ENCODE measurements around the gene RALGPS2.

Gene RALGPS2

DNA sequence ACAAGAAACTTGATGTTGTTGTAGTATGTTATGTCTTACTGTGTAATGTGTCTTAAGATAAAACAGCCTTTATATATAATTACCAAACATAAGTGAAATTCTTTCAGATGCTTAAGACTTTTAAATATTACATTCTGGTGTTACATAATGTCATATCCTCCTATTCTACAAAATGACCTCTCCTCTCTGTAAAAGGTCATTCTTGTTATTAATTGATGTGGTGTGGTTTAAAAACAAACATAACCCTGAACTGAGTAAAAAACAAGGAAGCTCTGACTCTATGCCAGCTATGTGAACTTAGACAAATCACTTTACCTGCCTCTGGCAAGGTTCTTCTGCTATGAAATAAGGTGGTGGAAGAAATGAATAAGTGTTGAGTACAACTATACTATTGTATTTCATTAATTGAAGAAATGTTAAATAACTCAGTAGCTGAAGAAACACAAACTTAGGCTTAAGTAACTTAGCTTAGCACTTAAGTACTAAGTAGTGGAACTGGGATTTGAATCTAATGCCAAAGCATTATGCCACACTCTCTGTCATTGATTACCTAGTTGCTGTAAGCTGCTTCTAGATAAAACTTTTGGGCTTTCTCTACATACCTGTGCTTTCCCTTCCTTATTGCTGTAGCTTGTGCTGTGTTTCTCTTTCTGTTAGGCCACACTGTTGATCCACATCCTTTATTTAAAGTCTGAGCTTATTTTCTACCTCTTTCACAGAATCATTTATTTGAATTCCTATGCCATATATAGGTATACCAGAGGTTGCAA lies 146.7 kb downstream of the RALGPS2 start:
- no peak overlapping the region for H3K9ac ChIP-seq (ENCODE audit: low read length)
- no peak for TF ChIP-seq EZH2phosphoT487 (conservative IDR thresholded peaks at IDR 0.05; ENCODE audit: low read length)
- TF ChIP-seq, protein P1, sequence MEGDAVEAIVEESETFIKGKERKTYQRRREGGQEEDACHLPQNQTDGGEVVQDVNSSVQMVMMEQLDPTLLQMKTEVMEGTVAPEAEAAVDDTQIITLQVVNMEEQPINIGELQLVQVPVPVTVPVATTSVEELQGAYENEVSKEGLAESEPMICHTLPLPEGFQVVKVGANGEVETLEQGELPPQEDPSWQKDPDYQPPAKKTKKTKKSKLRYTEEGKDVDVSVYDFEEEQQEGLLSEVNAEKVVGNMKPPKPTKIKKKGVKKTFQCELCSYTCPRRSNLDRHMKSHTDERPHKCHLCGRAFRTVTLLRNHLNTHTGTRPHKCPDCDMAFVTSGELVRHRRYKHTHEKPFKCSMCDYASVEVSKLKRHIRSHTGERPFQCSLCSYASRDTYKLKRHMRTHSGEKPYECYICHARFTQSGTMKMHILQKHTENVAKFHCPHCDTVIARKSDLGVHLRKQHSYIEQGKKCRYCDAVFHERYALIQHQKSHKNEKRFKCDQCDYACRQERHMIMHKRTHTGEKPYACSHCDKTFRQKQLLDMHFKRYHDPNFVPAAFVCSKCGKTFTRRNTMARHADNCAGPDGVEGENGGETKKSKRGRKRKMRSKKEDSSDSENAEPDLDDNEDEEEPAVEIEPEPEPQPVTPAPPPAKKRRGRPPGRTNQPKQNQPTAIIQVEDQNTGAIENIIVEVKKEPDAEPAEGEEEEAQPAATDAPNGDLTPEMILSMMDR (IDR thresholded peaks at IDR 0.05; ENCODE audit: insufficient read depth, low read length, poor library complexity, severe bottlenecking), result no peak

DNA sequence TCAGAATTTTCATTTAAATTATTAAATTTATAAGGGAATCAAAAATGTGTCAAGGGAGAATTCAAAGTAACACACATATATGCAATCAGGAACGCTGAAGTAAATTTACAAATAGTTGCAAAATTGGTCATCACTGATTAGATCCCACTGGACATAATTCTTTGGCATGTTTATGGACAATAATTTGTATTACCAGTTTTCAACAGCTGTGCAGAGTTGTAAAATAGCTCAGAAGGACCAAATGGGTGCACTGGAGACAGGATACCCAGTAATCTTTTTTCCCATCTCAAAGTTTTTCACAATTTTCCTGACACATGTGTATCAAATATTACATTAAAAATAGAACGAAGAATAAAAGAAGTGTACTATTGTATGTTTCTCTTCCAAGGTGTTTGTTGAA lies 149.9 kb downstream of the RALGPS2 start:
- Histone ChIP-seq H3K4me2 (ENCODE audit: low read depth, low read length, poor library complexity, severe bottlenecking) (no peak overlapping the region), H4K20me1 (ENCODE audit: low read depth, low read length) (no peaks in the 10 kb centered on the region), H3K36me3 (ENCODE audit: low read length) (peaks cover 30% of the 10 kb centered on the region), H3K79me2 (ENCODE audit: insufficient read depth, low read length) (no peaks in the 10 kb centered on the region), H3K27ac (ENCODE audit: low read depth, low read length) (no peak overlapping the region), H2AFZ (ENCODE audit: low read depth, low read length, severe bottlenecking) (no peak overlapping the region), H3K4me3 (ENCODE audit: insufficient read depth, low read length, poor library complexity, severe bottlenecking) (no peak overlapping the region), H3K27me3 (ENCODE audit: low read length) (no peaks in the 10 kb centered on the region), H3F3A (ENCODE audit: insufficient read depth) (peaks cover 18% of the 10 kb centered on the region; the same call in 1 of the 2 replicates), H3K9me3 (ENCODE audit: insufficient read depth, low read length) (no peaks in the 10 kb centered on the region), H3K9ac (ENCODE audit: low read length) (no peak overlapping the region), H3K9me2 (replicated peaks; ENCODE audit: insufficient read depth, low read length) (no peaks in the 10 kb centered on the region)
- TF ChIP-seq, protein P1 (IDR thresholded peaks at IDR 0.05; ENCODE audit: insufficient read depth, low read length, poor library complexity, severe bottlenecking), result no peak
- TF ChIP-seq EZH2phosphoT487 (conservative IDR thresholded peaks at IDR 0.05; ENCODE audit: low read length), result no peak

More for the DNA sequence above, 146.7 kb downstream of the RALGPS2 start:
- Histone ChIP-seq H2AFZ (ENCODE audit: low read depth, low read length, severe bottlenecking) (no peak overlapping the region), H4K20me1 (ENCODE audit: low read depth, low read length) (no peaks in the 10 kb centered on the region), H3K4me2 (ENCODE audit: low read depth, low read length, poor library complexity, severe bottlenecking) (no peak overlapping the region), H3K79me2 (ENCODE audit: insufficient read depth, low read length) (no peaks in the 10 kb centered on the region), H3K36me3 (ENCODE audit: low read length) (peaks cover 17% of the 10 kb centered on the region; the same call in 1 of the 2 replicates), H3K9me2 (replicated peaks; ENCODE audit: insufficient read depth, low read length) (no peaks in the 10 kb centered on the region), H3K9me3 (ENCODE audit: insufficient read depth, low read length) (no peaks in the 10 kb centered on the region), H3F3A (ENCODE audit: insufficient read depth) (peaks cover 12% of the 10 kb centered on the region), H3K4me3 (ENCODE audit: insufficient read depth, low read length, poor library complexity, severe bottlenecking) (no peak overlapping the region), H3K27me3 (ENCODE audit: low read length) (no peaks in the 10 kb centered on the region), H3K27ac (ENCODE audit: low read depth, low read length) (no peak overlapping the region)

DNA sequence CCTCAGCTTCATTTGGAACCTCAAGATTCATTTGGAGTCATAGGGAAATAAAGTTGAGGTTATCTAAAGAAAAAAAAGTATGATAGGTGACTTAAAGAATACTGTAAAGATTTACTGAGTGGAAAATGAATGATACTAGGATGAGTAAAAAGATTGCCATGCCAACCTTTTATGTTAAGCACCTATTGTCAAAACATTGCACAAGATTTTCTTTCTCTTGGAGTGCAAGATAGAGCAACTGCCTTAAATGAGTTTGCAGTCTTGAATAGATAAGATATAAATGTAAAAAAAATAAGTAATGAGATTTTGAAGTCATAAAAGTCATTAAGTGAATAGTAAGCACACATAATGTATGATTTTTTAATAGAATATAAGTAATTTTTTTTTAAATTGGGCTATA lies 150.9 kb downstream of the RALGPS2 start:
- H3K79me2 ChIP-seq (ENCODE audit: insufficient read depth, low read length), result no peaks in the 10 kb centered on the region
- H3K27me3 ChIP-seq (ENCODE audit: low read length), result no peaks in the 10 kb centered on the region
- H3K9me2 ChIP-seq (replicated peaks; ENCODE audit: insufficient read depth, low read length), result no peaks in the 10 kb centered on the region
- H3K4me3 ChIP-seq (ENCODE audit: insufficient read depth, low read length, poor library complexity, severe bottlenecking), result no peak overlapping the region
- H3F3A ChIP-seq (ENCODE audit: insufficient read depth), result peaks cover 18% of the 10 kb centered on the region; the same call in 1 of the 2 replicates
- no peak overlapping the region for H3K4me2 ChIP-seq (ENCODE audit: low read depth, low read length, poor library complexity, severe bottlenecking)
- no peak overlapping the region for H3K27ac ChIP-seq (ENCODE audit: low read depth, low read length)
- TF ChIP-seq, protein P1 (IDR thresholded peaks at IDR 0.05; ENCODE audit: insufficient read depth, low read length, poor library complexity, severe bottlenecking), result no peak
- TF ChIP-seq EZH2phosphoT487 (conservative IDR thresholded peaks at IDR 0.05; ENCODE audit: low read length), result no peak
- H3K9ac ChIP-seq (ENCODE audit: low read length), result no peak overlapping the region
- H2AFZ ChIP-seq (ENCODE audit: low read depth, low read length, severe bottlenecking), result no peak overlapping the region
- no peaks in the 10 kb centered on the region for H4K20me1 ChIP-seq (ENCODE audit: low read depth, low read length)
- peaks cover 36% of the 10 kb centered on the region for H3K36me3 ChIP-seq (ENCODE audit: low read length)
- H3K9me3 ChIP-seq (ENCODE audit: insufficient read depth, low read length), result no peaks in the 10 kb centered on the region

All from SU-DHL-6 (cell line).